CD4-positive, alpha-beta T cell treated with Interleukin-2 at 100 ng/mL for 4 hours (primary cell): ENCODE measurements around the gene TM9SF1.

Experiments used
- DNase-seq: peaks from one replicate; pipeline ENCODE4 v3.0.0-alpha.2; 2020; ENCODE audit warnings: low spot score

The TM9SF1 gene

DNA sequence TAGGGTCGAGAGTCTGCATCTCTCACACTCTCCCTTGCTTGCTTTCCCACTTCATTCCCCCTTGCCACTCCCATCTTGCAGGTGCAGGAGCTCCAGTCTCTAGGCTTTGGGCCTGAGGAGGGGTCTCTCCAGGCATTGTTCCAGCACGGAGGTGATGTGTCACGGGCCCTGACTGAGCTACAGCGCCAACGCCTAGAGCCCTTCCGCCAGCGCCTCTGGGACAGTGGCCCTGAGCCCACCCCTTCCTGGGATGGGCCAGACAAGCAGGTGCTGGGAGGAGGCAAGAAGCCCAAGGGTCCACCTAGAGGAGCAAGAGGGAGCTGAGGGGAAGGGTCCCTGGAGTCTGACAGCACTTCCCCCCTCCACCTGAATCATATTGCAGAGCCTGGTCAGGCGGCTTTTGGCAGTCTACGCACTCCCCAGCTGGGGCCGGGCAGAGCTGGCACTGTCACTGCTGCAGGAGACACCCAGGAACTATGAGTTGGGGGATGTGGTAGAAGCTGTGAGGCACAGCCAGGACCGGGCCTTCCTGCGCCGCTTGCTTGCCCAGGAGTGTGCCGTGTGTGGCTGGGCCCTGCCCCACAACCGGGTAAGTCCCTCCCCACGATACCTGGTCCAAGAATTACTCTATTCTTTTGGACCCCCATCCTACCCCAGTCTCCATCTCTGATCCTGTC lies 43.7 kb downstream of the TM9SF1 start:
- DNase-seq: no peak

DNA sequence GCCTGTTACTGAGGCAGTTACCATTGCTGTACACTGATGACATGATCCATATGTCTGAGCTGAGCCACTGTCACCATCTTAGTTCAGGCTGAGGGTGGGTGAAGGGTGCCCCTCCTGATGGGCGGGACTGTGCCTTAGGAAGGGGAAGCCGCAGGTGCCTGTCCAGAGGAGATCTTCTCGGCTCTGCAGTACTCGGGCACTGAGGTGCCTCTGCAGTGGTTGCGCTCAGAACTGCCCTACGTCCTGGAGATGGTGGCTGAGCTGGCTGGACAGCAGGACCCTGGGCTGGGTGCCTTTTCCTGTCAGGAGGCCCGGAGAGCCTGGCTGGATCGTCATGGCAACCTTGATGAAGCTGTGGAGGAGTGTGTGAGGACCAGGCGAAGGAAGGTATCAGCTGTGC lies 44.2 kb downstream of the TM9SF1 start:
- DNase-seq: no peak

DNA sequence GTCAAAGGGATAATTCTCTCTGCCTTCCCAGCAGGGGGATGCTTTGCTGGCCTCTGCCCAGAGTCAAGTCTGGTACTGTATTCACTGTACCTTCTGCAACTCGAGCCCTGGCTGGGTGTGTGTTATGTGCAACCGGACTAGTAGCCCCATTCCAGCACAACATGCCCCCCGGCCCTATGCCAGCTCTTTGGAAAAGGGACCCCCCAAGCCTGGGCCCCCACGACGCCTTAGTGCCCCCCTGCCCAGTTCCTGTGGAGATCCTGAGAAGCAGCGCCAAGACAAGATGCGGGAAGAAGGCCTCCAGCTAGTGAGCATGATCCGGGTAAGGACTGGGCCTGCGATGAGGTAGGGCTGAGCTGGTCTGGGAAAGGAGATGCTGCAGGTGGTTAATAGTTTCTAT lies 44.7 kb downstream of the TM9SF1 start:
- no peak for DNase-seq

DNA sequence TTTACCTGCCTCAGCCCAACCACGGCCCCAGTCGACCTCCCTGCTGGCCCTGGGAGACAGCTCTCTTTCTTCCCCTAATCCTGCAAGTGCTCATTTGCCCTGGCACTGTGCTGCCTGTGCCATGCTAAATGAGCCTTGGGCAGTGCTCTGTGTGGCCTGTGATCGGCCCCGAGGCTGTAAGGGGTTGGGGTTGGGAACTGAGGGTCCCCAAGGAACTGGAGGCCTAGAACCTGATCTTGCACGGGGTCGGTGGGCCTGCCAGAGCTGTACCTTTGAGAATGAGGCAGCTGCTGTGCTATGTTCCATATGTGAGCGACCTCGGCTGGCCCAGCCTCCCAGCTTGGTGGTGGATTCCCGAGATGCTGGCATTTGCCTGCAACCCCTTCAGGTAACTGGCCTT lies 45.2 kb downstream of the TM9SF1 start:
- no peak for DNase-seq

DNA sequence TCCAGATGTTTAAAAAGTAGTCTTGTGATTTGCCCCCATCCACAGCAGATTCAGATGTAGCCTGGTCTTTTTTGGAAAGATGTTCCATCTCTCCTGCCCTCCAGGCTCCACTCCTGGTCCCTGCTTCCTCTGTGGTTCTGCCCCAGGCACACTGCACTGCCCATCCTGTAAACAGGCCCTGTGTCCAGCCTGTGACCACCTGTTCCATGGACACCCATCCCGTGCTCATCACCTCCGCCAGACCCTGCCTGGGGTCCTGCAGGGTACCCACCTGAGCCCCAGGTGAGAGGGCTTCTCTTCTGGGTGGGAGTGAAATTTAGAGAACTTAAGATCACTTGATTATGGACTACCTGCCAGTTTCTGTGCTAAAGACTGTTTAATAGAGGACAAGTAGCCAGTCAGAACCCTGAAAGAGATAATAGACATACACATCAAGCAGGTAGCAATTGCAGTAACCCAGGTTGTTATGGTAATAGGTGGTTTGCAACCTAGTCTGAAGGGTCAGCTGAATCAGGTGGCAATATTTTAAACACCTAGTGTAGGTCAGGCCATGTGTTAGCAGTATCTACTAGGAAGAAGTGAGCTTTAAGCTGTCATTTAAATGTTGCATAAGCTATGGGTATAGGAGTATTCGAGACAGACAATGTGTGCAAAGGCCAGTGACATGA lies 45.8 kb downstream of the TM9SF1 start:
- DNase-seq: no peak

DNA sequence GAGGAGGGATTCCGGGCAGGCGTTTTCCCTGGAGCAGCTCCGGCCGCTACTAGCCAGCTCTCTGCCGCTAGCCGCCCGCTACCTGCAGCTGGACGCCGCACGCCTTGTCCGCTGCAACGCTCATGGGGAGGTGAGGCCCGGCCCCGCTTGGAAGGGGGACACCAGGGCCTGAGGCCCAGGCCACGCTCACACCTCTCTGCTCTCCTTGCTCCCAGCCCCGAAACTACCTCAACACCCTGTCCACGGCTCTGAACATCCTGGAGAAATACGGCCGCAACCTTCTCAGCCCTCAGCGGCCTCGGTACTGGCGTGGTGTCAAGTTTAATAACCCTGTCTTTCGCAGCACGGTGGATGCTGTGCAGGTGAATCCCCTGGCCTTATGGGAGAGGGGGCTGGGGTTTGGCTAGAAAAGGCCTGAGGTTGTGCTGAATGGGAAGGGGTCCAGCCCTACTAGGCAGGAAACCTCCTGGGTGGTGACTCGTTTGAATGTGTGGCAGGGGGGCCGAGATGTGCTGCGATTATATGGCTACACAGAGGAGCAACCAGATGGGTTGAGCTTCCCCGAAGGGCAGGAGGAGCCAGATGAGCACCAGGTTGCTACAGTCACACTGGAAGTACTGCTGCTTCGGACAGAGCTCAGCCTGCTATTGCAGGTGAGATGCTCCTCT lies 47.3 kb downstream of the TM9SF1 start:
- no peak for DNase-seq

DNA sequence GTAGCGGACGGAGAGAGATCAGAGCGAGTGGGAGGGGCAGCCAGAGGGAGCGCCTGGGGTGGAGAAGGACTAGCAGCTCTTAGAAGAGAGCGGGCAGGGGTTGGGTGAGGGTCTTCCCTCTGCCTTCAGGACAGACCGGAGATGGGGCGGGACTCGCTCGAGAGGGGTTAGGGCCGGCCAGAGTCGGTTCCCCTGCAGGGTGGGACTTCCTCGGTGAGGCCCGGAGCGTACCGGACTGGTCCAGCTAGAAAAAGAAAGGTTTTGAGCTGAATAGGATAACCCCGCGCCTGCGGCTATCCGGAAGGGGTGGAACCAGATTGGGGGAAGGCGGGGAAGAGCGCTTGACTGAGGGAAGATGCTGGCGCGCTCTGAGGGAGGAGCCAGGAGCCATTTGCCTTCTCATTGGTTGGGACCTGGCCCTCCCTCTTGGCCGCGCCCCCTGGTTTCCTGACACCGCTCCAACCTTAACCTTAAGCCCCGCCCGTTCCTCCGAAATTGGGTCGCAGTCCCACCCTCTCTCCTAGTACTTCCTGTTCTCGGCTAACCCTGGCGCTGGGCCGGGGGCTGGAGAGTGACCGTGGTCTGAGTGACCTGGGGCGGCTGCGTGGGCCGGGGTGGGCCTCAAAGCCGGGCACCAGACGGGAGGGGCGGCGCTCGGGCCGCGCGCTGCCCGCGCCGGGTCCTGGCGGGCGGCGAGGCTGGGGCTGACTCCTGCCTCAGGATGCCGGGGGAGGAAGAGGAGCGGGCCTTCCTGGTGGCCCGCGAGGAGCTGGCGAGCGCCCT lies 48.1 kb downstream of the TM9SF1 start, which contains the start of gene RNF31:
RNF31 (plus strand) TSS at position 521 of the 783 bp plus-strand sequence; CDS start at position 722, 201 bp downstream.
- DNase-seq: peak; percentile 97

DNA sequence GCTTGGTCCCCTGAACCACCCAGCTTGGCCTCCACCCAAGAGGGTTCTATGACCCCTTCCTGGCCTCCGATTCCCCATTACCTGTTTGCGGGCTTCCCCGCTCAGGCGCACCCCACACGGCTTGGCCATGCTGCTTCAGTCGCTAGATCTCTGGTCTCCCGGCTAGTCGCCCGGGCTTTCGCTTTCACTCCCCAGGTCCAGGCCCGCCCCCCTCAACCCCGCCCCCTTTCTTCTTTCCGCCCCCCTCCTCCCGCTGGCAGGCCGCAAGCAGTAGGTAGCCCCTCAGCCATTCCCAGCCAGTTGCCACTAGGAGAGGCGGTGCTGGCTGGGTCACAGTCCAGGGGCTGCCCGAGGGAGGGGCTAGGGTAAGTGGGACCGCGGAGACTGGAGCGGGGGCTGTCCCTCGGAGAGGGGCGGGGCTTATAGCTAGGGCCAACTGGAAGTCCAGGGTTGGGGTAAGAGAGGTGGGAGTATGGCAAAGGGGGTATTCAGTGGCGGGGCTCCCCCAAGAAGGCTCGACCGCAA lies 48.7 kb downstream of the TM9SF1 start, which contains the start of gene PSME2:
PSME2 (minus strand) TSS at position 158 of the 525 bp plus-strand sequence; CDS start at position 129, 29 bp downstream.
- peak; percentile 88 for DNase-seq

DNA sequence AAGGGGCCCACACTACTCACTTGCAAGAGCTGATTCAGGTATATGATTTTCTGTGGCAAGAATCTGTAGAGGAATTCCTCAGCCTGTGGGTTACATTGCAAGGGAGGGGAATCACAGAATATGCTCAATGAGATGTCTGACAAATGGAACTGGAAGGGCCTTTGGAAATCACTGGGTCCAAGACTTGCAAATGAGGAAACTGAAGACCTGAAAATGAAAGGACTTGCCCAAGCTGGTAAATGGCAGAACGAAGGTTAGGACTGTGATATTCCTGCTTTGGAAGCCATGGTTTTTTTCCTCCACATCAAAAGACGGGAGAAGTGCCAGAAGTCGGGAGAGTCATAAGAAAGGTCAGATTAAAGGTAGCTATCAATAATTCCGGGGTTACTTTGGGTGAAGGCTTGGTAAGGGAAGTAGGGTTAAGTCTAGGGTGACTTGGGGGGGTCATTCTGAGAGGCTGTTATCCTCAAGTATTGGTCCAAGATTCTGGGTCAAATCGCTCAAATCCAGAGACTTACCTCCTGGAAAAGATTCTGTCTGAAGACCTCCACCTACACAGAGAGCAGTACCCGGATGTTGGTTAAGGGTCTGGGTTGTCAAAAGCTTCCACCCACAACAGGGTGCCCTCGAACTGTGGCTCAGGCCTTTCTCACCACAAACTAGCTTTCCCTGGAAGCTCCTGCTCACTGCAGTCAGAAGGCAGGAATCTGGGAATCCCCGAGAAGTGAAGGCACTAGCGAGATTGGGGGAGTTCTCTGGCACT lies 49.4 kb downstream of the TM9SF1 start:
- no peak for DNase-seq

DNA sequence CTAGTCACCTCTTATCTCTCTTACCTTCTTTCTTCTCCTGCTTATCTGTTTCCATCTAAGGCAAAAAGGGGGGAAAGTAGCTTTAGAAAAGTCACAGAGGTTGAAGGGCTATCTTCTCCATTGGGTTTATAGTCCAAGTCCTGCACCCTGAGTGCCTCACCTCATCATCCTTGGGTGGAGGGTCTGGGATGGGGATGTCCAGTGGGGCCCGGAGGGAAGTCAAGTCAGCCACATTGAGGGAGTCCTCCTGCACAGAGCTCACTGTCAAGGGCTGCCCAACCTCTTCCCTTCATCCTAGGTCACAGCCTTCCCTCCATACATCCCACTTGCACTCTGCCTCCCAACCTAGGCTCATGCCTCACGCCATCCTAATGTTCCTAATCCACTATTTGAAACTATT lies 50.0 kb downstream of the TM9SF1 start:
- no peak for DNase-seq

DNA sequence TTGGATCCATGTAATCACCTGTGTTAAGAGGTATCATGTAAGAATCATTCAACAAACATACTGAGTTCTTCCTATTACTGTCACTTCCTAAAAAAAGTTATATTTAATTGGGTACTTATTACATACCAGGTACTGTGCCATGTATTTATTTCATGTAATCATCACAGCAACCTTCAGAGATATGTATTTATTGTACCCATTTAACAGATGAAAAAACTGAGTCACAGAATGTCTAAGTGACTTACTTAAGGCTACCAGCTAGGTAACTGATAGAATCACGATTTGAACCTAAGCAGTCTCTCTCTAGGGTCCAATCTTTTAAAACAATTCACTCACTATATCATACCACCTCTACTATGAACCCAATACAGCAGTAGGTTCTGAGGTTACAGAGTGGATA lies 50.8 kb downstream of the TM9SF1 start:
- no peak for DNase-seq

DNA sequence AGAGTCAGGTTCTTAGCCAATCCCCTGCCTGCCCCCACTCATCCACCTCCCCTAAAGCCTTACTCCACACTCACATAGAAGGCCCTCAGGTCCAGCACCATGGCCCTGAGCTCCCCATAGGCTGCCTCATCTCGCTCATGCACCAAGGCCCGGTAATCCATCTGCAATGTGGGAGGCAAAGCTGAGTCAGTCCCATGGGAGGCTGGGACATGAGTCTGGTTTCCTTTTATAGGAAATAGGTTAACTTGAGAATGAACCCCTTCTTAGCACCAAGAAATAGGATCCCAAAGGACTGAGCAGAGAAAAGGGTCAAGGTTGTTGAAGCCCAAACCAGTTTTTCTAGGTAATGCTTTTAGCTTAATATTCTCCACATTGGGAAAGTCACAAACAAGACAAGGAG lies 51.7 kb downstream of the TM9SF1 start:
- DNase-seq: no peak

DNA sequence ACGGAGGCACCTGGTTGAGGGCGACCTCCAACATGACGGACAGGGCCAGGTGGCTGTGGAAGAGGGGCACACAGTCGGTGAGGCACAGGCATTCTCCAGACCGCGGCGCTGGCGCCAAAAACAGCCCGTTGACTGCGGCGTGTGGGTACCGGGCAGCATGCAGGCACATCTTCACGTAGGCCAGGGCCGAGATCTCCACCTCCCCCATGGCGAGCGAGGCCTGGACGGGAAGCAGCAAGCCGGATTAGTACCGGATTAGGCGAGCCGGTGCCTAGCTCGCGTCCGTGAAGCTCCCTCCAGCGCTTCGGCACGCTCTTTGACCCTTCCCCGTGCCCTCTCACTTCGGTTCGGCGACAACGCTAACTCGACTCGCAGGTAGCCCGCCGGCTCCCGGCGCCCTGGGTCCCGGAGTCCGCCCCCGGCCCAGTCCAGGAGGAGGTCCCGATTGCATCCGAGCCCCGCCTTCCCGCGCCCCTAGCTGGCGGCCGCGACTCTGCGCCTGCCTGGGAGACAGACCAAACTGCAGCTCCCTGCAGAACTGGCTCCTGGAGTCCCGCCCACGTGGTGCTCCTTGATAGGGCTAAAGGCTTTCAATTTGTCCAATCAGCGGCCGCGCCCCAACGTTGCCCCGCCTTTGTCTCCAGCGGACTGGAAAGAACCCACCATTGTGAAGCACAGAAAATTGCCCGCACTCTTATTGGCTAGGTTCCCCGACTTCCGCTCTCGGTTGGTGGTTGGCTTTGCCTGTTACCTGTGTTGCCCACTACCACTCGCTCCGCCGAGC lies 54.0 kb downstream of the TM9SF1 start, which contains the start of gene EMC9:
EMC9 (minus strand) TSS at position 495 of the 784 bp plus-strand sequence; CDS start at position 208, 287 bp downstream.
- peak; percentile 100 for DNase-seq

DNA sequence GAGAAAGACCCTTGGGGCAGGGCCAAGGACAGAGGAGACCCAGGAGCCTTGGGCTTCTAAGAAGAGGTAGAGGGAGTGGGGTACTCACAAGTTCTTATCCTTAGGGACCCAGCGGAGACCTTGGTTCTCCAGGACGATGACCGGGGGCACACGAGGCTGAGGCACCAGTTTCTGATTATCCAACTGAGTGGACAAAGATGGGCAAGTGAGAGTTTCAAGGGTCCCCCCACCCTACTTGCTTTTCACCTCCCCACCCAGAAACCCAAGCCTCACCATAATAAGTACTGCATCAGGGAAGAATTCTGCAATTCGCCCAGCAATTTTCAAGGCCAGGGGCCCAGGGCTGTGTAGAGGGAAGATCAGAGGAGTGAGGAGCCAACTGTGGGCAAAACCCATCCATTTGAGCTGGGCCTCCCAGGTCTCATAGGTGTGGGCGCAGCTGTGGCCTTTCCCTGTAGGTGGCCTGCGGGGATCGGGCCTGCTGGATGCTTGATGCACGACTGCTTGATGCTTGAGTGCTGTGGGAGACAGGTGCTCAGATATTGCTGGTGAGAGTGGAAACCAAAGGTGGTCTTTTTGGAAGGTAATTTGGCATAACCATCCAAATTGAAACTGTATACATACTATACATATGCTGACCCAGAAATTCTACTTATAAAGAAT lies 55.8 kb downstream of the TM9SF1 start:
- DNase-seq: no peak
